HG03439 (cell line): Measurements from ENCODE around the gene ATRAID.

Experiments
- ATAC-seq: cut with Tn5 transposase; IDR thresholded peaks from one replicate; pipeline ENCODE4 v1.9.1; 2021; ENCODE audit warnings: mild to moderate bottlenecking, moderate library complexity; ENCODE audit not compliant: unreplicated experiment

Gene ATRAID

GRCh38 chr2:27249891-27250651, 38.2 kb downstream of the ATRAID start:
- ATAC-seq, result no peak

DNA sequence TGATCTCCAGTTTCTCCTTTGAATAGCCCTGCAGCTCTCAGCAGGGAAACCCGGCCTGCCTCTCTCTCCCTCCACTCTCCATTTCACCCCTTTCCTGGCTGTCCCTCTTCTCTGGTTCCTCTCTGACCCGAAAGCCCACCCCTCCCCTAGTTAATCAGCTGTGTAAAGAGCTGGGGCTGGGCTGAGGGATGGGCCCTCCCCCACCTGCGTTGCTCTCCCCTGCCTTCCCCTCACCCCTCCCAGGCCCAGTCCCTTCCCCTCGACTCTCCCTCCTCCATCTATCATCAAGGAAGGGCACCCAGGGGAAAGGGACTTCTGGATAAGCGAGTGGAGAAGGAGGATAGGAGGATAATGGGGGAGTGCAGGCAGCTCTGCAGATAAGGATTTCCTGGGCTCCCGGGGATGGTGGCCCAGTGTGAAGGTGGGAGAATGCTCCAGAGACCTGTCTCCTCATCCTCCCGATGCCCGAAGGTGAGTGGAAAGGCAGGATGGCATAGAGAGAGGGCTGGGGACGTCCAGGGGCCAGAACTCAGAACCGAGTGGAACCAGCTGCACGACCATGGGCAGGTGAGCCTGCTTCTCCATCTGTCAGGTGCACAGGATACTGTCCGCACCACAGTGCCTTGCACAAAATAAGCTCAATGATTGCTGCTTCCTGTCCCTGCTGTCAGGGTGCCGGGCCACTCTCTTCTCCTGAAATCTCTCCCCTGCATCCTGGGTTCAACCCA, 39.0 kb downstream of the ATRAID start:
- no peak for ATAC-seq

DNA sequence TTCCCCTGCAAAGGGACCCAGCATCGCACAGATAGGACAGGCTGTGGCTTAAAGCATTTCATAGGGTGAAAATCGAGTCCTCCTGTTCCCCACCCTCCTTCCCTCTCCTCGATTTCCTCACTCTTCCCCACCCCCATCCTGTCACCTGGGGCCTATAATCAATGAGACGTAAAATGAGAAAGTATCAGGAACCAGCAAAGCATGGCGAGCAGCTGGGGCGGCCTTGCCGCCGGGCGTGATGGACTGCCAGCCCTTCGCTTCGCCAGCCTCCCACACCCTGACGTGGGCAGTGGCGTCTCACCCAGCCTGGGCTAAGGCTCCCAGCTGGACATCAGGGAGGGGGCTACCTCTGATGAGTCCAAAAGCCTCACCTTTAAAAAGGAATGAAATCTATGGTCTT, 39.9 kb downstream of the ATRAID start:
- no peak for ATAC-seq

DNA sequence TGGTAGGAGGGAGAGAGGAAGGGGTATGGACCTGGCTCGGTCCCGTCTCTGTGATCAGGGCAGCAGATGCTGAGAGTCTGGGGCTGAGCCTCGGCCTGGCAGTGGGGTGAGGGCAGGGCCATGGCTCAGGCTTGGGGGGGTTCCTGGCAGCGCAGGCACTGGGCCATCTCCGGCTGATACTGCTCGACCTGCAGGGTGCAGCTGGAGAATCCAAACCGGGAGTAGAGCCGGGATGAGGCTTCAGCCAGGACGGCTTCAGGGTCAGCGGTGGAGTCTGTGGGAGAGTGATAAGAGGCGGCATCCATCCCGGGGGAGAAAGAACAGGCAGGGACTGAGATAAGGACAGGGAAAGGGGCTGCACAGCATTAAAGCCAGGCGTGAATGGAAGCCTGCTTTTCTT, 43.3 kb downstream of the ATRAID start:
- ATAC-seq, result no peak

DNA sequence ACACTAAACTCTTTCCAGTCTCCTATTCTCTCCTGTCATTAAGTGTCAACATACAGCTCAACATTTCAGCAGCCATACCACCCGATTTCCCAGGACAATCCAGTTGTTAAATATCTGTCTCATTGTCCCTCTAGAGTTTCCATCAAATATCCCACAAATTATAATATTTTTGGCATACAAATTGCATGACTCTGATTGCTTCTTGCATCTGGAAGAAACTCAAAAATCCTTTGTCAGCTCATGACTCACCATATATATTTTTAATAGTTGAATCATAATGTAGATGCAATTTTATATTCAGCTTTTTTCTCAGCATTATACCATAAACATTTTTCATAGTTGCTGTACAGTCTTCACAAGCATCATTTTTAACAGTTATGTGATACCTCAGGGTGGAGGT, 43.8 kb downstream of the ATRAID start:
- no peak for ATAC-seq

DNA sequence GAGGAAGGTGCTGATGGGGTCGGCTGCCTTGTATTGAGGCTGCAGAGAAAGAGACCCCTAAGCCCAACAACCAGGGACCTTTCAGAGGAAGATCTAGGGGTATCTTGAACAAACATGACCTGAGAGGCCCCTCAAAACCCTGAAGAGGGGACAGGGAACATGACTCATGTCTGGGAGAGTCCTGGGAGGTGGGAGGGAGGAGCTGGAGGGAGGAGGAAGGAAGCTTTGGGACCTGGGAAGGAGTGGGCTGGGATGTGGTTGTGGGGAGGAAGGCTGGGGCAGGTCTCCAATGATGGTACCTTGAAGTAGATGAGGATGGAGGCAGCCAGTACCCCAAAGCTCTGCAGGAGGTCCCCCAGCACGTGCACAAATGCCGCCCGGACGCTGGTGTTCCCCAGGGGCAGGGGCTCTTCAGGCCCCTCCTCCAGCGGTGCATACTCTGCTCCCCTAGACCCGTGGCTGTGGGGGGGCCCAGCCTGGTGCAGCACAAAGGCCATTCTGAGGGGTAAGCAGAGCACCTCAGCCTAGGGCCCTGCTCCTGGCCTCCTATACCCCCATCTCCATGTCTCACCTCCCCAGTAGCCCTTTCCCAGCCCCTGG, 45.1 kb downstream of the ATRAID start:
- no peak for ATAC-seq

DNA sequence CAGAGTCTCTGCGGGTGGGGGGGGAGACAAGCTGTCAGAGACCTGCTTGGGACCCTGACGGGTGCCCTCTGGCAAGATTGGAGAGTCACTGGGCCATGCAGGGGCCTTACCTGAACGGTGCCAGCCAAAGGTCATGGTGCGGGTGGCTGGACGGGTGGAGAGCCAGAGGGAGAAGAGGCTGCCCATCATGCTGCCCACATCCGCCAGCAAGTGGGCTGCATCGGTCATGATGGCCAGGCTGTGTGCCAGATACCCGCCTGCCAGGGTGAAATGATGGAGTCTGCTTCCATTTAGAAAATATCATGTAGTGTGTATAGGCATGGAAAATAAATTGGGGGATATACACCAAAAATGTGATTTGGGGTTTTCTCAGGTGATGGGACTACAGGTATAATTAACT, 46.2 kb downstream of the ATRAID start:
- no peak for ATAC-seq

DNA sequence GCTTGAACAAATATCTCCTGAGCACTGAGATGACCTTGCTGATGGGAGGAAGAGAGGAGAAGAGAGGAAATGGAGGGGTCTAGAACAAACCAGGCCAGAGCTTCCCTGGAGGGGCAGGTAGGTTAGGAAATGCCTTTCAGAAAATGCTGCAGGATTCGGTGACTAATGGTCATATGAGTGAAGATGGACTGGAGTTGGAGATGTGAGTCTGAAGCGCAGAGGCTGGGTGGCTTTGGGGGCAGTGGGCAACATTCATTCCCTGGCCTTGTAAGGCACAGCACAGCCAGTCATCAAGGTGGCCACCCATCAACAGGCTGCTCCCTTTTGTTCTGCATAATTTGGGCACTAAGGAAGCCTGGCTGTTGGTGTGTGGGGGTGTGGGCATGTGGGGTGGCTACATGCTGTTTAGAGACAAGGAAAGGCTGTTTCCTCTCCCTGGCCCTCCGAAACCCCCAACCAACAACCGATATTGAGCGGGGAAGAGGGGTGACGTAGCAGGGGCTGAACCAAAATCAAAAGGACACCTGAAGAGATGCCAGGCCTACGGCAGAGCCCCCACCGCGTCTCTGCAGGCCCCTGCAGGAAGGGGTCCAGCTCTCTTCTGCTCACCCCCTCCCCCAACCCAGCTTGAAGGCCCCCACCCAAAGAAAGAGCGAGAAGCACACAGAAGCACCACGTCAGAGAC, 49.5 kb downstream of the ATRAID start:
- ATAC-seq, result no peak

DNA sequence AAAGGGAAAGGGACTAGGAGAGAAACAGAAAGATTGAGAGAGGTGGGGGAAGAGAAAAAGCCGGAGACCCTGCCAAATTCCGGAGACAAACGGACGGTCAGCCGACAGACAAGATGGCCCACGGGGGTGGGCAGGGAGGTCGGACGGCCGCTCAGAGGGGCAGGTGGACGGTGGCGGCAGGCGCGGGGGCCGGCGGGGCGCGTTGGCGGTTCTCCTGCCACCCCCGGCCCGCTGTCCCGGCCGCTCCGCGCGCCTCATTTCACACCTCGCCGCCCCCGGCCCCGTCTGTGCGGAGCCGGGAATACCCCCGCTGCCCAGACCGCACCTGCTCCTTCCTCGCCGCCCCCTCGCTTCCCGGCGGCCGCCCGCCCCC, 50.1 kb downstream of the ATRAID start:
- no peak for ATAC-seq

- no peak for ATAC-seq
These were observed 50.8 kb downstream of the ATRAID start, which contains the start of gene SLC30A3 for GRCh38 chr2:27262379-27263286. Gene SLC30A3 (minus strand): TSS chr2:27263047. CDS start chr2:27262906, 141 bp downstream.

- no peak for ATAC-seq
These were observed 51.7 kb downstream of the ATRAID start for GRCh38 chr2:27263287-27264252.

- ATAC-seq, result no peak
These were observed 52.5 kb downstream of the ATRAID start for GRCh38 chr2:27264253-27264752.

- no peak for ATAC-seq
These were observed 53.1 kb downstream of the ATRAID start for GRCh38 chr2:27264753-27265535.

DNA sequence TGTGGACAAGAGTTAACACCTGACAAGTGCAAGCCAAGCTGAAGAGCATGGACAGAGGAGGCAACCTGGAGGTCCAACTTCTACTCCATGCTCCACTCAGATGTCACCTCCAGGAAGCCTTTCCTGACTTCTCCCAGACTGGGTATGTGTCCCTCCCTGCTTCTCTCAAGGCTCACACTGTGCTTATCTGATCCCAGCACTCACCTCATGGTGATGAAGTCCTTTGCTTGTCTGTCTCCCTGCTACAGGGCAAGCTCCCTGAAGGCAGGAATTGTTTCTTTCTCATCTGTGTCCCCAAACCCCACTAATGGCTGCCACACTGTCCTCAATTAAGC, 53.7 kb downstream of the ATRAID start:
- no peak for ATAC-seq
